Esophagus muscularis mucosa (tissue), 4 donors: ENCODE measurements around the gene ASIC1.

Source experiments
- CTCF ChIP-seq, 3 experiments: fragments of 200-600 bp in 2 of 3; fragments of 450-650 bp in 1 of 3; sonication (generic) in 2 of 3; IDR thresholded peaks; one replicate each; pipeline ENCODE4 v1.5.1; 2017 to 2019; ENCODE audit warnings: antibody characterized with exemption in 3 of 3, mild to moderate bottlenecking in 2 of 3, moderate library complexity in 1 of 3
- EP300 ChIP-seq: sonication (generic); formaldehyde crosslinking; IDR thresholded peaks from one replicate; pipeline ENCODE4 v1.6.1; 2017; ENCODE audit warnings: antibody characterized with exemption
- POLR2A ChIP-seq: fragments of 450-650 bp; IDR thresholded peaks from one replicate; pipeline ENCODE4 v1.6.1; 2017; ENCODE audit warnings: antibody characterized with exemption, moderate library complexity, mild to moderate bottlenecking, low read depth
- POLR2AphosphoS5 ChIP-seq, 2 donors: sonication (generic); formaldehyde crosslinking; IDR thresholded peaks; one replicate each; pipeline ENCODE4 v1.6.1; 2017; ENCODE audit warnings: antibody characterized with exemption in 2 of 2

GRCh38 chr12:50097952-50098351, 40.6 kb downstream of the ASIC1 start:
- TF ChIP-seq CTCF (IDR thresholded peaks at IDR 0.05) (no peak), POLR2A (no peak), EP300 (no peak), POLR2AphosphoS5 (IDR thresholded peaks at IDR 0.05) (no peak)
